HepG2 (cell line): ENCODE results near the gene TRIM44.

ENCODE experiments used
- ZBTB21 ChIP-seq: sonication (generic); formaldehyde crosslinking; IDR thresholded peaks from 2 replicates; pipeline ENCODE4 v1.4.0; 2020; ENCODE audit warnings: missing genetic modification reagents
- ZFP41 ChIP-seq: sonication (generic); formaldehyde crosslinking; IDR thresholded peaks from 2 replicates; pipeline ENCODE4 v1.4.0; 2020; ENCODE audit warnings: mild to moderate bottlenecking, missing genetic modification reagents, borderline replicate concordance
- ZMYM3 ChIP-seq: sonication (generic); formaldehyde crosslinking; IDR thresholded peaks from 2 replicates; pipeline ENCODE4 v1.5.1; 2020; ENCODE audit warnings: mild to moderate bottlenecking, missing genetic modification reagents
- ZNF619 ChIP-seq: sonication (generic); formaldehyde crosslinking; IDR thresholded peaks from 2 replicates; pipeline ENCODE4 v1.4.0; 2020; ENCODE audit warnings: mild to moderate bottlenecking, missing genetic modification reagents
- TF ChIP-seq, protein P1 (sequence below): IDR thresholded peaks from 2 replicates; pipeline ENCODE4 v1.6.1; 2016; ENCODE audit warnings: mild to moderate bottlenecking, missing biosample characterization, missing genetic modification reagents
- TF ChIP-seq, protein P2 (sequence below): sonication (generic); formaldehyde crosslinking; IDR thresholded peaks from 2 replicates; pipeline ENCODE4 v1.5.0; 2020; ENCODE audit warnings: mild to moderate bottlenecking, missing genetic modification reagents, moderate library complexity
- TF ChIP-seq, protein P3 (sequence below), 2 experiments: sonication (generic) in 1 of 2; formaldehyde crosslinking in 1 of 2; IDR thresholded peaks; 2 replicates each; pipeline versions ENCODE4 v1.5.1 to v1.6.1; 2011 to 2020; ENCODE audit warnings: borderline replicate concordance in 1 of 2, low read depth in 1 of 2, low read length in 1 of 2, mild to moderate bottlenecking in 1 of 2, missing genetic modification reagents in 1 of 2, moderate library complexity in 1 of 2

DNA sequence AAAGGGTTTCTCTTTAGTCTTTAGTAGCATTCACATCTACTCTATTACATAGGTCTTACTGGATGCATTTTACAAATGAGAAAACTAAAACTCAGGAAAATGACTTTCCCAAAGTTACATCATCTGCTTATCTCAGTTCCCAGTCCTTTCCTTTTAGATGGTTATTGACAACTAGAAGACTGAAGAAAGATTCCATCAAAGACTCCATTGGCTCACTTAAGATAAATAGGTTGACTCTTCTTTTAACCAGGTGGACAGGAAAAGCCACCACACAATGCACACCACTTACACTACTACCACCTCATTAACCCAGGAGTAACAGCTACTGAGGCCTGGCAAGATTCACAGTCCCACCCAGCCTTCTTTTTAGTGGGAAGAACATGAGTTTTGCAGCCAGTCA is 123.6 kb downstream of the TRIM44 start:
- TF ChIP-seq ZNF619 (CRISPR knock-in tag) (no peak), ZBTB21 (CRISPR knock-in tag) (no peak), ZFP41 (CRISPR knock-in tag) (no peak), ZMYM3 (no peak)
- TF ChIP-seq, protein P1, sequence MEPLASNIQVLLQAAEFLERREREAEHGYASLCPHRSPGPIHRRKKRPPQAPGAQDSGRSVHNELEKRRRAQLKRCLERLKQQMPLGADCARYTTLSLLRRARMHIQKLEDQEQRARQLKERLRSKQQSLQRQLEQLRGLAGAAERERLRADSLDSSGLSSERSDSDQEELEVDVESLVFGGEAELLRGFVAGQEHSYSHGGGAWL (CRISPR knock-in tag): no peak
- TF ChIP-seq, protein P2, sequence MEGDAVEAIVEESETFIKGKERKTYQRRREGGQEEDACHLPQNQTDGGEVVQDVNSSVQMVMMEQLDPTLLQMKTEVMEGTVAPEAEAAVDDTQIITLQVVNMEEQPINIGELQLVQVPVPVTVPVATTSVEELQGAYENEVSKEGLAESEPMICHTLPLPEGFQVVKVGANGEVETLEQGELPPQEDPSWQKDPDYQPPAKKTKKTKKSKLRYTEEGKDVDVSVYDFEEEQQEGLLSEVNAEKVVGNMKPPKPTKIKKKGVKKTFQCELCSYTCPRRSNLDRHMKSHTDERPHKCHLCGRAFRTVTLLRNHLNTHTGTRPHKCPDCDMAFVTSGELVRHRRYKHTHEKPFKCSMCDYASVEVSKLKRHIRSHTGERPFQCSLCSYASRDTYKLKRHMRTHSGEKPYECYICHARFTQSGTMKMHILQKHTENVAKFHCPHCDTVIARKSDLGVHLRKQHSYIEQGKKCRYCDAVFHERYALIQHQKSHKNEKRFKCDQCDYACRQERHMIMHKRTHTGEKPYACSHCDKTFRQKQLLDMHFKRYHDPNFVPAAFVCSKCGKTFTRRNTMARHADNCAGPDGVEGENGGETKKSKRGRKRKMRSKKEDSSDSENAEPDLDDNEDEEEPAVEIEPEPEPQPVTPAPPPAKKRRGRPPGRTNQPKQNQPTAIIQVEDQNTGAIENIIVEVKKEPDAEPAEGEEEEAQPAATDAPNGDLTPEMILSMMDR: no peak
- TF ChIP-seq, protein P3, sequence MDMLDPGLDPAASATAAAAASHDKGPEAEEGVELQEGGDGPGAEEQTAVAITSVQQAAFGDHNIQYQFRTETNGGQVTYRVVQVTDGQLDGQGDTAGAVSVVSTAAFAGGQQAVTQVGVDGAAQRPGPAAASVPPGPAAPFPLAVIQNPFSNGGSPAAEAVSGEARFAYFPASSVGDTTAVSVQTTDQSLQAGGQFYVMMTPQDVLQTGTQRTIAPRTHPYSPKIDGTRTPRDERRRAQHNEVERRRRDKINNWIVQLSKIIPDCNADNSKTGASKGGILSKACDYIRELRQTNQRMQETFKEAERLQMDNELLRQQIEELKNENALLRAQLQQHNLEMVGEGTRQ (IDR thresholded peaks at IDR 0.05; ENCODE audit: low read depth, low read length): no peak
- TF ChIP-seq, protein P3 (CRISPR knock-in tag; IDR thresholded peaks at IDR 0.05; ENCODE audit: borderline replicate concordance): no peak
